ENCODE measurements around the gene SAPCD2. TPM values are rescaled to one million over a fixed set of nuclear protein-coding genes. Genes with fewer than 3 reads are reported as not detected.
A peak's percentile ranks its signal among the peaks of the same experiment; 100 is the strongest.

SAPCD2 gene
- total and polyA plus RNA-seq, 9 of the 15 experiments (the other 6 are each of a cell fraction or from before 2014, with no cell fraction given): 3.4 to 91.8 (median 18.8) TPM

DNA sequence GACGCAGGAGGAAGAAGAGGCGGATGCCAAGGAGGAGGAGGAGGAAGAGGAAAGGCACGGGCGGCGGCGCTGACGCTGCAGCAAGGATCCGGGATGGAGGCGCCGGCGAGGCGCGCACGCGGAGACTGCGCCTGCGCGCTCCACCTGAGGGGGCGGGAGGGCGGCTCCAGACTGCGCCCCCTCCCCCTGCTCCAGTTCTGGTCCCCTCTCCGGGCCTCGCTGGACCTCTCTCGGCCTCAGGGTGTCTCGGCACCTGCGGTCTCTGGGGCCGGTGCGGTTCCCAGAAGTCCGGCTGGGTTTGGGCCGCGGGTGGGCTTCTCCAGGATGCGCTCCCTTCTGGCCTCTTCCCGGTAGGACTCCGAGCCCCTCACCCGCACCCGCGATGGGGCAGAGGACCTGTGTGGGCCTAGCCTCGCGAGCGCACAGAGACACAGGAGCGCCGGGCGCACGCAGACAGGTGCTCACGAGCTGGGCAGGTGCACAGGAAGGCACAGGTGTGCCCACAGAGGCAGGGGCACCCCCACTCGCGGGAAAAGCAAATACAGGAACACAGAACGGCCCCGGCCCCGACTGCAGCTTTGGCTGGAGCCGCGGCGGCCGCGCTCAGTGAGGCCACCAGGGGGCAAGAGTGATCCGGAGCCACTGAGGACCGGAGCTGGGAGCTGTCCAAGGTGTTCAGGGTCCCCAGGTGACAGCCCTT is 24.1 kb downstream of the SAPCD2 start, which contains the start of gene NPDC1 (continued):
- TF ChIP-seq ETV1 (tag; conservative IDR thresholded peaks at IDR 0.05; ENCODE audit: low read depth) (0 out of 2 replicates have a peak, but pooled peaks have one; percentile 15), NFIC (IDR thresholded peaks at IDR 0.05) (0 out of 2 replicates have a peak, but pooled peaks have one; percentile 11), GTF2F1 (IDR thresholded peaks at IDR 0.05; ENCODE audit: low read depth, low read length) (no peak), NRF1 (conservative IDR thresholded peaks at IDR 0.05 in 1 of 2, IDR thresholded peaks at IDR 0.05 in 1 of 2) (peak; percentile 63 to 73), DMBX1 (CRISPR knock-in tag; IDR thresholded peaks at IDR 0.05; ENCODE audit: borderline replicate concordance) (peak; percentile 62; the same call in 1 of the 2 replicates), MAFF (IDR thresholded peaks at IDR 0.05; ENCODE audit: low read length) (no peak), ZNF134 (CRISPR knock-in tag; conservative IDR thresholded peaks at IDR 0.05) (no peak), HDAC8 (tag; IDR thresholded peaks at IDR 0.05) (0 out of 2 replicates have a peak, but pooled peaks have one; percentile 37), NR2F6 (CRISPR knock-in tag; IDR thresholded peaks at IDR 0.05) (no peak), FOS (IDR thresholded peaks at IDR 0.05; ENCODE audit: extremely low read depth, insufficient read length) (no peak), PRMT5 (CRISPR knock-in tag; IDR thresholded peaks at IDR 0.05) (peak; percentile 91), ZNF384 (IDR thresholded peaks at IDR 0.05; ENCODE audit: low read depth, low read length) (peak; percentile 81), ZNF197 (CRISPR knock-in tag; IDR thresholded peaks at IDR 0.05; ENCODE audit: low read depth) (no peak), CHD1 (IDR thresholded peaks at IDR 0.05; ENCODE audit: low read length) (no peak), BRCA1 (IDR thresholded peaks at IDR 0.05) (no peak), BRCA1 (CRISPR knock-in tag; IDR thresholded peaks at IDR 0.05) (0 out of 2 replicates have a peak, but pooled peaks have one; percentile 23), NBN (IDR thresholded peaks at IDR 0.05; ENCODE audit: low read depth) (no peak), EGR1 (conservative IDR thresholded peaks at IDR 0.05) (peak; percentile 72), CSDE1 (IDR thresholded peaks at IDR 0.05) (no peak), HDAC1 (IDR thresholded peaks at IDR 0.05) (peak in 1 of 2 experiments; percentile 63; a peak in 2 of 4 replicates), ZBTB7A (IDR thresholded peaks at IDR 0.05; ENCODE audit: borderline replicate concordance, control insufficient read depth, low read depth, low read length) (peak; percentile 64; the same call in 1 of the 2 replicates), ZNF76 (CRISPR knock-in tag; IDR thresholded peaks at IDR 0.05; ENCODE audit: borderline replicate concordance) (no peak)
- TF ChIP-seq, protein P1, sequence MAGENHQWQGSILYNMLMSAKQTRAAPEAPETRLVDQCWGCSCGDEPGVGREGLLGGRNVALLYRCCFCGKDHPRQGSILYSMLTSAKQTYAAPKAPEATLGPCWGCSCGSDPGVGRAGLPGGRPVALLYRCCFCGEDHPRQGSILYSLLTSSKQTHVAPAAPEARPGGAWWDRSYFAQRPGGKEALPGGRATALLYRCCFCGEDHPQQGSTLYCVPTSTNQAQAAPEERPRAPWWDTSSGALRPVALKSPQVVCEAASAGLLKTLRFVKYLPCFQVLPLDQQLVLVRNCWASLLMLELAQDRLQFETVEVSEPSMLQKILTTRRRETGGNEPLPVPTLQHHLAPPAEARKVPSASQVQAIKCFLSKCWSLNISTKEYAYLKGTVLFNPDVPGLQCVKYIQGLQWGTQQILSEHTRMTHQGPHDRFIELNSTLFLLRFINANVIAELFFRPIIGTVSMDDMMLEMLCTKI (IDR thresholded peaks at IDR 0.05; ENCODE audit: partially characterized antibody): no peak
- TF ChIP-seq, protein P2, sequence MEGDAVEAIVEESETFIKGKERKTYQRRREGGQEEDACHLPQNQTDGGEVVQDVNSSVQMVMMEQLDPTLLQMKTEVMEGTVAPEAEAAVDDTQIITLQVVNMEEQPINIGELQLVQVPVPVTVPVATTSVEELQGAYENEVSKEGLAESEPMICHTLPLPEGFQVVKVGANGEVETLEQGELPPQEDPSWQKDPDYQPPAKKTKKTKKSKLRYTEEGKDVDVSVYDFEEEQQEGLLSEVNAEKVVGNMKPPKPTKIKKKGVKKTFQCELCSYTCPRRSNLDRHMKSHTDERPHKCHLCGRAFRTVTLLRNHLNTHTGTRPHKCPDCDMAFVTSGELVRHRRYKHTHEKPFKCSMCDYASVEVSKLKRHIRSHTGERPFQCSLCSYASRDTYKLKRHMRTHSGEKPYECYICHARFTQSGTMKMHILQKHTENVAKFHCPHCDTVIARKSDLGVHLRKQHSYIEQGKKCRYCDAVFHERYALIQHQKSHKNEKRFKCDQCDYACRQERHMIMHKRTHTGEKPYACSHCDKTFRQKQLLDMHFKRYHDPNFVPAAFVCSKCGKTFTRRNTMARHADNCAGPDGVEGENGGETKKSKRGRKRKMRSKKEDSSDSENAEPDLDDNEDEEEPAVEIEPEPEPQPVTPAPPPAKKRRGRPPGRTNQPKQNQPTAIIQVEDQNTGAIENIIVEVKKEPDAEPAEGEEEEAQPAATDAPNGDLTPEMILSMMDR (IDR thresholded peaks at IDR 0.05 in 2 of 3, conservative IDR thresholded peaks at IDR 0.05 in 1 of 3; ENCODE audit: insufficient read depth in 2 of 3, low read depth in 1 of 3, low read length in 3 of 3): peak; percentile 87 to 94 (median 87)
- TF ChIP-seq, protein P3, sequence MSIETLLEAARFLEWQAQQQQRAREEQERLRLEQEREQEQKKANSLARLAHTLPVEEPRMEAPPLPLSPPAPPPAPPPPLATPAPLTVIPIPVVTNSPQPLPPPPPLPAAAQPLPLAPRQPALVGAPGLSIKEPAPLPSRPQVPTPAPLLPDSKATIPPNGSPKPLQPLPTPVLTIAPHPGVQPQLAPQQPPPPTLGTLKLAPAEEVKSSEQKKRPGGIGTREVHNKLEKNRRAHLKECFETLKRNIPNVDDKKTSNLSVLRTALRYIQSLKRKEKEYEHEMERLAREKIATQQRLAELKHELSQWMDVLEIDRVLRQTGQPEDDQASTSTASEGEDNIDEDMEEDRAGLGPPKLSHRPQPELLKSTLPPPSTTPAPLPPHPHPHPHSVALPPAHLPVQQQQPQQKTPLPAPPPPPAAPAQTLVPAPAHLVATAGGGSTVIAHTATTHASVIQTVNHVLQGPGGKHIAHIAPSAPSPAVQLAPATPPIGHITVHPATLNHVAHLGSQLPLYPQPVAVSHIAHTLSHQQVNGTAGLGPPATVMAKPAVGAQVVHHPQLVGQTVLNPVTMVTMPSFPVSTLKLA (conservative IDR thresholded peaks at IDR 0.05): peak in 1 of 2 experiments; percentile 54; a peak in 1 of 4 replicates

Measured in K562 (cell line).